PC-9 (cell line): ENCODE data around the gene TRIP13. TPM values are rescaled to one million over a fixed set of nuclear protein-coding genes. Genes with fewer than 3 reads are reported as not detected.

Source experiments
- BruUV-seq: library from RNA; stranded (reverse); fragments of 400-500 nt; replicated peaks from 2 replicates; lab custom pipeline; 2021; lab: Mats Ljungman, UMichigan
- CTCF ChIA-PET: fragments of 300-600 bp; sonication (Branson Sonifier 250); formaldehyde crosslinking; loops from one replicate; lab custom pipeline; 2022; ENCODE audit warnings: antibody characterized with exemption; lab: Charles Lee
- POLR2A ChIA-PET: fragments of 300-600 bp; sonication (Branson Sonifier 250); formaldehyde crosslinking; loops from one replicate; lab custom pipeline; 2022; ENCODE audit warnings: antibody characterized with exemption; ENCODE audit not compliant: unreplicated experiment; lab: Charles Lee
- DNase-seq, 2 experiments: peaks; one replicate each; pipeline versions ENCODE4 v3.0.0 to v3.0.0-alpha.2; 2015 to 2022; ENCODE audit warnings: mixed read lengths in 1 of 2
- H2AFZ ChIP-seq: fragments of 200-600 bp; sonication (generic); 2 replicates; pipeline ENCODE4 v1.8.1; 2017; ENCODE audit warnings: antibody characterized with exemption
- H3F3A ChIP-seq: fragments of 200-600 bp; sonication (generic); 2 replicates; pipeline ENCODE4 v1.8.1; 2017; ENCODE audit warnings: antibody characterized with exemption, mild to moderate bottlenecking, low read depth; ENCODE audit not compliant: insufficient read depth
- H3K27ac ChIP-seq: fragments of 200-600 bp; sonication (generic); 2 replicates; pipeline ENCODE4 v1.6.1; 2016; ENCODE audit warnings: mixed run types
- H3K27me3 ChIP-seq: fragments of 200-600 bp; sonication (generic); 2 replicates; pipeline ENCODE4 v1.6.1; 2016; ENCODE audit warnings: low read depth, mixed run types; ENCODE audit not compliant: insufficient read depth
- H3K36me3 ChIP-seq: fragments of 200-600 bp; sonication (generic); 2 replicates; pipeline ENCODE4 v1.6.1; 2016; ENCODE audit warnings: low read depth, mixed run types
- H3K4me1 ChIP-seq: fragments of 200-600 bp; sonication (generic); replicated peaks from 2 replicates; pipeline ENCODE4 v1.6.1; 2016; ENCODE audit warnings: mixed run types; ENCODE audit not compliant: insufficient read depth
- H3K4me2 ChIP-seq: fragments of 200-600 bp; sonication (generic); 2 replicates; pipeline ENCODE4 v1.6.1; 2017; ENCODE audit warnings: mixed run types
- H3K4me3 ChIP-seq: fragments of 200-600 bp; sonication (generic); 2 replicates; pipeline ENCODE4 v1.6.1; 2016; ENCODE audit warnings: mixed run types
- H3K79me2 ChIP-seq: fragments of 200-600 bp; sonication (generic); 2 replicates; pipeline ENCODE4 v1.6.1; 2017; ENCODE audit warnings: low read depth, mixed run types
- H3K9me2 ChIP-seq: fragments of 200-600 bp; sonication (generic); 2 replicates; pipeline ENCODE4 v1.8.1; 2017; ENCODE audit warnings: mild to moderate bottlenecking; ENCODE audit not compliant: insufficient read depth
- H3K9me3 ChIP-seq: fragments of 200-600 bp; sonication (generic); 2 replicates; pipeline ENCODE4 v1.8.1; 2016; ENCODE audit warnings: low read depth; ENCODE audit not compliant: insufficient read depth
- H4K20me1 ChIP-seq: fragments of 200-600 bp; sonication (generic); 2 replicates; pipeline ENCODE4 v1.8.1; 2017; ENCODE audit not compliant: insufficient read depth
- CTCF ChIP-seq: fragments of 200-600 bp; sonication (generic); conservative IDR thresholded peaks from 2 replicates; pipeline ENCODE4 v1.6.1; 2017; ENCODE audit warnings: mixed run types, antibody characterized with exemption, mild to moderate bottlenecking, moderate library complexity
- EZH2 ChIP-seq: fragments of 200-600 bp; sonication (generic); IDR thresholded peaks from 2 replicates; pipeline ENCODE4 v1.8.0; 2017; ENCODE audit warnings: antibody characterized with exemption, low read depth
- intact Hi-C: fragments of 100-400 bp; cut with micrococcal nuclease; formaldehyde crosslinking; loops from one replicate; pipeline ENCODE4 v1.10.0; 2022; ENCODE audit not compliant: unreplicated experiment
- total RNA-seq: library from RNA; stranded (reverse); gene quantifications from 2 replicates; pipeline ENCODE4 v1.2.3, GENCODE V29; 2021

Gene TRIP13
- total RNA-seq, 1 experiment from 2014 or later: 74.0 TPM

GRCh38 chr5:966941-967340, 74.3 kb downstream of the TRIP13 start:
- no peak for TF ChIP-seq EZH2
- TF ChIP-seq CTCF: no peak
- H3K9me3 ChIP-seq: no peaks in the 10 kb centered on the region
- no TSS peak for BruUV-seq

More at GRCh38 chr5:966941-967340, 74.3 kb downstream of the TRIP13 start:
- CTCF ChIA-PET: no interaction called here
- POLR2A ChIA-PET: no interaction called here
- Histone ChIP-seq H3K4me3 (no peak overlapping the region), H3K36me3 (no peaks in the 10 kb centered on the region), H3K79me2 (no peaks in the 10 kb centered on the region), H3K4me1 (no peaks in the 10 kb centered on the region), H3K27me3 (peaks cover 100% of the 10 kb centered on the region), H2AFZ (no peak overlapping the region), H3K9me2 (no peaks in the 10 kb centered on the region), H4K20me1 (peaks cover 13% of the 10 kb centered on the region; the same call in 1 of the 2 replicates), H3F3A (no peaks in the 10 kb centered on the region), H3K4me2 (no peak overlapping the region), H3K27ac (no peak overlapping the region)
- DNase-seq: no peak
- intact Hi-C loops: no loop called here

Other genes with a start within 250 kb of the TRIP13 start
- gene TPPP, start 199.5 kb upstream of the TRIP13 start, total RNA-seq: 0.17 and 0.38 TPM in 2 replicates
- 0.41 TPM in 1 of 2 replicates, not detected in the other for gene ZDHHC11B, start 108.2 kb upstream of the TRIP13 start, total RNA-seq
- 13.1 and 19.1 TPM in 2 replicates for gene ZDHHC11, start 41.9 kb upstream of the TRIP13 start, total RNA-seq
- gene BRD9, start 83 bp upstream of the TRIP13 start, total RNA-seq: 102 and 112 TPM in 2 replicates
- gene NKD2, start 115.9 kb downstream of the TRIP13 start, total RNA-seq: 0.57 and 2.6 TPM in 2 replicates
- gene SLC12A7, start 219.2 kb downstream of the TRIP13 start, total RNA-seq: 174 and 207 TPM in 2 replicates